ENCODE data around the gene ETS1. TPM values are rescaled to one million over a fixed set of nuclear protein-coding genes. Genes with fewer than 3 reads are reported as not detected.

ETS1 gene
- total RNA-seq, 2 donors from 2014 or later = 34.3 to 36.4 TPM

DNA sequence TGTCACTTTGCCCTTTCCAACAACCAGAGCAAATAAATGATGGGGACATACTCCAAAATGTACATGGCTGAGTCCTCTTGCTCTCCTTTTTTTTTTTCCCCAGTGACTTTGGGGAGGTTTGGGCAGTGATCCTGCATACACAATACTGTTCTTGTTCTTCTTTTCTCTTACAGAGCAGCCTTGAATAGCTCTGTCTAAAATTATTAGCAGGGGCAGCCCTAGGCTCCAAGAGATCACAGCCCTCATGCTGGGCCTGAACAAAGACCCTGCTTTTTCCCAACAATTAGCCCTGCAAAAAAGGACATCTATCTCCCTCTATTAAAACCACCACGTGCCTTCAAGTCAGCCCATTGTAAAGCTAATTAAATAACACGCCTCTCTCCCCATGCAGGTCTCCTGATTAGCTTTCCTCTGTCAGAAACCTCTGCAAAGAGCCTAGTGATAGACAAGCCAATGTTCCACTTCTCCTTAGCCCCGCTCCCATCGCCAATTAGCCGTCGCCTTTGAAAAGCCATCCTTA is 54.7 kb downstream of the ETS1 start:
- peak; percentile 83 for DNase-seq
- H3K27ac ChIP-seq (ENCODE audit: low read depth, low read length) = peak overlapping the region; percentile 10
- no peaks in the 10 kb centered on the region for H3K9me3 Mint-ChIP-seq
- H3K9ac ChIP-seq (ENCODE audit: extremely low read depth, low read length, poor library complexity, severe bottlenecking) = peak overlapping the region; percentile 52
- H3K27me3 Mint-ChIP-seq (ENCODE audit: insufficient read depth) = peaks cover 2% of the 10 kb centered on the region
- 0 to 1% methylated on average over 1 to 6 of the region's 6 CpGs for WGBS, 2 experiments (ENCODE audit: insufficient coverage in 1 of 2, insufficient read length in 1 of 2)
- H3K4me3 ChIP-seq (ENCODE audit: low read length) = peak overlapping the region; percentile 43
- peaks cover 13% of the 10 kb centered on the region for H3K27me3 ChIP-seq (ENCODE audit: control insufficient read depth, insufficient read depth, low read length, poor library complexity, severe bottlenecking)
- no peaks in the 10 kb centered on the region for H3K36me3 Mint-ChIP-seq (ENCODE audit: low read depth)
- H3K36me3 ChIP-seq (ENCODE audit: control insufficient read depth, insufficient read depth, low read length) = no peaks in the 10 kb centered on the region
- peak overlapping the region; percentile 28 for H3K4me3 Mint-ChIP-seq
- TF ChIP-seq, protein P1, sequence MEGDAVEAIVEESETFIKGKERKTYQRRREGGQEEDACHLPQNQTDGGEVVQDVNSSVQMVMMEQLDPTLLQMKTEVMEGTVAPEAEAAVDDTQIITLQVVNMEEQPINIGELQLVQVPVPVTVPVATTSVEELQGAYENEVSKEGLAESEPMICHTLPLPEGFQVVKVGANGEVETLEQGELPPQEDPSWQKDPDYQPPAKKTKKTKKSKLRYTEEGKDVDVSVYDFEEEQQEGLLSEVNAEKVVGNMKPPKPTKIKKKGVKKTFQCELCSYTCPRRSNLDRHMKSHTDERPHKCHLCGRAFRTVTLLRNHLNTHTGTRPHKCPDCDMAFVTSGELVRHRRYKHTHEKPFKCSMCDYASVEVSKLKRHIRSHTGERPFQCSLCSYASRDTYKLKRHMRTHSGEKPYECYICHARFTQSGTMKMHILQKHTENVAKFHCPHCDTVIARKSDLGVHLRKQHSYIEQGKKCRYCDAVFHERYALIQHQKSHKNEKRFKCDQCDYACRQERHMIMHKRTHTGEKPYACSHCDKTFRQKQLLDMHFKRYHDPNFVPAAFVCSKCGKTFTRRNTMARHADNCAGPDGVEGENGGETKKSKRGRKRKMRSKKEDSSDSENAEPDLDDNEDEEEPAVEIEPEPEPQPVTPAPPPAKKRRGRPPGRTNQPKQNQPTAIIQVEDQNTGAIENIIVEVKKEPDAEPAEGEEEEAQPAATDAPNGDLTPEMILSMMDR (conservative IDR thresholded peaks at IDR 0.05) = no peak
- H3K27ac Mint-ChIP-seq = peak overlapping the region; percentile 87
- peaks cover 47% of the 10 kb centered on the region for H3K4me1 Mint-ChIP-seq
- H3K9me3 ChIP-seq (ENCODE audit: control insufficient read depth, low read length) = no peaks in the 10 kb centered on the region
- peaks cover 24% of the 10 kb centered on the region for H3K4me1 ChIP-seq (ENCODE audit: control insufficient read depth, insufficient read depth, low read length)

- Mint-ChIP-seq H3K4me3 (no peak overlapping the region), H3K27me3 (ENCODE audit: insufficient read depth) (peaks cover 2% of the 10 kb centered on the region), H3K4me1 (peaks cover 50% of the 10 kb centered on the region)
Measured at GRCh38 chr11:128532016-128532571, 55.3 kb downstream of the ETS1 start.

GRCh38 chr11:128531588-128531987 is 55.8 kb downstream of the ETS1 start:
- no peaks in the 10 kb centered on the region for H3K36me3 Mint-ChIP-seq (ENCODE audit: low read depth)
- Histone ChIP-seq H3K4me3 (ENCODE audit: low read length) (no peak overlapping the region), H3K9me3 (ENCODE audit: control insufficient read depth, low read length) (no peaks in the 10 kb centered on the region), H3K9ac (ENCODE audit: extremely low read depth, low read length, poor library complexity, severe bottlenecking) (no peak overlapping the region), H3K27ac (ENCODE audit: low read depth, low read length) (no peak overlapping the region), H3K36me3 (ENCODE audit: control insufficient read depth, insufficient read depth, low read length) (no peaks in the 10 kb centered on the region), H3K4me1 (ENCODE audit: control insufficient read depth, insufficient read depth, low read length) (peaks cover 27% of the 10 kb centered on the region), H3K27me3 (ENCODE audit: control insufficient read depth, insufficient read depth, low read length, poor library complexity, severe bottlenecking) (peaks cover 13% of the 10 kb centered on the region)
- no peak overlapping the region for H3K27ac Mint-ChIP-seq
- TF ChIP-seq, protein P1 (conservative IDR thresholded peaks at IDR 0.05) = no peak
- H3K4me3 Mint-ChIP-seq = no peak overlapping the region
- H3K9me3 Mint-ChIP-seq = no peaks in the 10 kb centered on the region
- no peak for DNase-seq
- H3K4me1 Mint-ChIP-seq = peaks cover 52% of the 10 kb centered on the region
- peaks cover 2% of the 10 kb centered on the region for H3K27me3 Mint-ChIP-seq (ENCODE audit: insufficient read depth)
- WGBS, 2 experiments (ENCODE audit: insufficient coverage in 1 of 2, insufficient read length in 1 of 2) = 82 to 85% methylated on average over 1 of the region's 2 CpGs

More at GRCh38 chr11:128532016-128532571, 55.3 kb downstream of the ETS1 start:
- Histone ChIP-seq H3K9ac (ENCODE audit: extremely low read depth, low read length, poor library complexity, severe bottlenecking) (no peak overlapping the region), H3K4me3 (ENCODE audit: low read length) (no peak overlapping the region), H3K4me1 (ENCODE audit: control insufficient read depth, insufficient read depth, low read length) (peaks cover 24% of the 10 kb centered on the region), H3K27me3 (ENCODE audit: control insufficient read depth, insufficient read depth, low read length, poor library complexity, severe bottlenecking) (peaks cover 13% of the 10 kb centered on the region), H3K36me3 (ENCODE audit: control insufficient read depth, insufficient read depth, low read length) (no peaks in the 10 kb centered on the region), H3K27ac (ENCODE audit: low read depth, low read length) (no peak overlapping the region), H3K9me3 (ENCODE audit: control insufficient read depth, low read length) (no peaks in the 10 kb centered on the region)
- TF ChIP-seq, protein P1 (conservative IDR thresholded peaks at IDR 0.05) = no peak
- no peaks in the 10 kb centered on the region for H3K36me3 Mint-ChIP-seq (ENCODE audit: low read depth)
- H3K9me3 Mint-ChIP-seq = no peaks in the 10 kb centered on the region
- H3K27ac Mint-ChIP-seq = no peak overlapping the region
- WGBS, 2 experiments (ENCODE audit: insufficient coverage in 1 of 2, insufficient read length in 1 of 2) = 81 to 90% methylated on average over 3 to 5 of the region's 5 CpGs
- no peak for DNase-seq
